HG02840 (cell line): Measurements from ENCODE around the gene KIAA1210.

Source experiments
- ATAC-seq: cut with Tn5 transposase; IDR thresholded peaks from one replicate; pipeline ENCODE4 v1.9.1; 2021; ENCODE audit warnings: mild to moderate bottlenecking, moderate library complexity, moderate number of reproducible peaks; ENCODE audit not compliant: unreplicated experiment, low FRiP score

The KIAA1210 gene

GRCh38 chrX:119093991-119094735, 33.4 kb downstream of the KIAA1210 start:
- no peak for ATAC-seq

GRCh38 chrX:119090627-119091026, 37.0 kb downstream of the KIAA1210 start:
- ATAC-seq, result no peak

GRCh38 chrX:119089619-119090018, 38.0 kb downstream of the KIAA1210 start:
- no peak for ATAC-seq

GRCh38 chrX:119087121-119087520, 40.5 kb downstream of the KIAA1210 start:
- ATAC-seq, result no peak

GRCh38 chrX:119084766-119085165, 42.8 kb downstream of the KIAA1210 start:
- ATAC-seq, result no peak

- no peak for ATAC-seq
These were observed 45.3 kb downstream of the KIAA1210 start for GRCh38 chrX:119082278-119082677.

GRCh38 chrX:119075270-119076025, 52.2 kb downstream of the KIAA1210 start:
- ATAC-seq, result no peak

GRCh38 chrX:119073911-119074310, 53.7 kb downstream of the KIAA1210 start:
- ATAC-seq, result no peak

GRCh38 chrX:119073200-119073905, 54.3 kb downstream of the KIAA1210 start:
- ATAC-seq, result no peak

GRCh38 chrX:119072744-119073143, 54.9 kb downstream of the KIAA1210 start, which contains the start of gene CT47C1:
CT47C1 (plus strand) TSS chrX:119072993; CDS start chrX:119073226, 233 bp downstream.
- ATAC-seq, result no peak

- ATAC-seq, result no peak
These were observed 56.2 kb downstream of the KIAA1210 start for GRCh38 chrX:119071381-119071780.

- ATAC-seq, result no peak
These were observed 57.9 kb downstream of the KIAA1210 start for GRCh38 chrX:119069762-119070161.

GRCh38 chrX:119069128-119069527, 58.5 kb downstream of the KIAA1210 start:
- no peak for ATAC-seq

- no peak for ATAC-seq
These were observed 60.4 kb downstream of the KIAA1210 start for GRCh38 chrX:119067023-119067739.

GRCh38 chrX:119063428-119063827, 64.2 kb downstream of the KIAA1210 start:
- ATAC-seq, result no peak

GRCh38 chrX:119062750-119063374, 64.8 kb downstream of the KIAA1210 start:
- ATAC-seq, result no peak

- ATAC-seq, result no peak
These were observed 71.9 kb downstream of the KIAA1210 start for GRCh38 chrX:119055687-119056086.

- ATAC-seq, result no peak
These were observed 81.7 kb downstream of the KIAA1210 start for GRCh38 chrX:119045884-119046283.

GRCh38 chrX:119042996-119043395, 84.6 kb downstream of the KIAA1210 start:
- no peak for ATAC-seq

GRCh38 chrX:119042040-119042439, 85.6 kb downstream of the KIAA1210 start:
- ATAC-seq, result no peak
